ENCODE data around the gene CHST15. TPM values are rescaled to one million over a fixed set of nuclear protein-coding genes. Genes with fewer than 3 reads are reported as not detected.

CHST15 gene
- total and polyA plus RNA-seq, 7 donors = 2.4 to 57.9 (median 29.9) TPM

DNA sequence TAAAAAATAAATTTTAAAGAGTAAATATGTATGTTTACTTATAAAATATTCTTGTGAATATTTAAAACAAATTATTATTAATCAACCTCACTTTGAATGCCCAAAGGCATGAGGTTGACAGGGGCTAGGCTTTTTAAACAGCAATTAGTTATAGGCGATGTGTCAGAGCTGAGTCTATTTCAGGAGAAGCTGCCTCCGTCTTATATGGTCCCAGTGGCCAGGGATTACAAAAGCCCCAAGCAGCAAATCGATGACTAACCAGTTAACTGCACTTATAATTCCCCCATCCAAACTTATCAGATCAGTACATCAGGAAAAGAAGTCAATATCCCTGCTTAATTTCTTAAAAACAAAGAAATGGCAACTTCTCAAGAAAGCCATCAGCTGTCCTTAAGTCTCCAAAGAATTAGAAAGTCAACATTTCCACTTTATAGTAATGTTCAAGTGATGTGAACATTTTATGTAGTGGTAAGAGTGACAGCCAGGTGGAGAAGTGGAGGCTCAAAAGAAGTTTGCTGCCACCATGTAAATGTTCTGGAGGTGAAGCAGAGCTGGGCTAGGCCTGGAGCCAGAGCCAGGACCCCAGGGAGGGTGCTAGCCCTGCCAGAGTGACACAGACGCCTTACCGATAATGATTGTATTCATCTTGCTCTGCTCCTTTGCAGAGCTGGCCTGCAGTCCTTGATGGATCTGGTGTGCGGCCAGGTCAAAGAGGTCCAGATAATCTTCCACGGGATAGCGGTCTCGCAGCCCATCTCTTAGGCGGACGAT lies 51.5 kb downstream of the CHST15 start:
- H3K9me3 ChIP-seq = no peaks in the 10 kb centered on the region
- H3K27ac ChIP-seq = peak overlapping the region in 1 of 4 donors; percentile 72
- intact Hi-C loops (cut with DNase I) = no loop called here
- no peak for DNase-seq
- peaks cover 0 to 68% (median 25%) of the 10 kb centered on the region in 4 donors for H3K36me3 ChIP-seq
- no peaks in the 10 kb centered on the region for H3K27me3 ChIP-seq
- 92 to 93% methylated on average over 11 of the region's 11 CpGs for WGBS, 2 donors
- H3K4me3 ChIP-seq = no peak overlapping the region
- TF ChIP-seq POLR2AphosphoS5 (IDR thresholded peaks at IDR 0.05) (no peak), POLR2A (IDR thresholded peaks at IDR 0.05) (no peak), EP300 (IDR thresholded peaks at IDR 0.05) (no peak)
- TF ChIP-seq, protein P1, sequence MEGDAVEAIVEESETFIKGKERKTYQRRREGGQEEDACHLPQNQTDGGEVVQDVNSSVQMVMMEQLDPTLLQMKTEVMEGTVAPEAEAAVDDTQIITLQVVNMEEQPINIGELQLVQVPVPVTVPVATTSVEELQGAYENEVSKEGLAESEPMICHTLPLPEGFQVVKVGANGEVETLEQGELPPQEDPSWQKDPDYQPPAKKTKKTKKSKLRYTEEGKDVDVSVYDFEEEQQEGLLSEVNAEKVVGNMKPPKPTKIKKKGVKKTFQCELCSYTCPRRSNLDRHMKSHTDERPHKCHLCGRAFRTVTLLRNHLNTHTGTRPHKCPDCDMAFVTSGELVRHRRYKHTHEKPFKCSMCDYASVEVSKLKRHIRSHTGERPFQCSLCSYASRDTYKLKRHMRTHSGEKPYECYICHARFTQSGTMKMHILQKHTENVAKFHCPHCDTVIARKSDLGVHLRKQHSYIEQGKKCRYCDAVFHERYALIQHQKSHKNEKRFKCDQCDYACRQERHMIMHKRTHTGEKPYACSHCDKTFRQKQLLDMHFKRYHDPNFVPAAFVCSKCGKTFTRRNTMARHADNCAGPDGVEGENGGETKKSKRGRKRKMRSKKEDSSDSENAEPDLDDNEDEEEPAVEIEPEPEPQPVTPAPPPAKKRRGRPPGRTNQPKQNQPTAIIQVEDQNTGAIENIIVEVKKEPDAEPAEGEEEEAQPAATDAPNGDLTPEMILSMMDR (IDR thresholded peaks at IDR 0.05) = no peak
- H3K4me1 ChIP-seq = peaks cover 0 to 26% (median 7%) of the 10 kb centered on the region in 4 donors

DNA sequence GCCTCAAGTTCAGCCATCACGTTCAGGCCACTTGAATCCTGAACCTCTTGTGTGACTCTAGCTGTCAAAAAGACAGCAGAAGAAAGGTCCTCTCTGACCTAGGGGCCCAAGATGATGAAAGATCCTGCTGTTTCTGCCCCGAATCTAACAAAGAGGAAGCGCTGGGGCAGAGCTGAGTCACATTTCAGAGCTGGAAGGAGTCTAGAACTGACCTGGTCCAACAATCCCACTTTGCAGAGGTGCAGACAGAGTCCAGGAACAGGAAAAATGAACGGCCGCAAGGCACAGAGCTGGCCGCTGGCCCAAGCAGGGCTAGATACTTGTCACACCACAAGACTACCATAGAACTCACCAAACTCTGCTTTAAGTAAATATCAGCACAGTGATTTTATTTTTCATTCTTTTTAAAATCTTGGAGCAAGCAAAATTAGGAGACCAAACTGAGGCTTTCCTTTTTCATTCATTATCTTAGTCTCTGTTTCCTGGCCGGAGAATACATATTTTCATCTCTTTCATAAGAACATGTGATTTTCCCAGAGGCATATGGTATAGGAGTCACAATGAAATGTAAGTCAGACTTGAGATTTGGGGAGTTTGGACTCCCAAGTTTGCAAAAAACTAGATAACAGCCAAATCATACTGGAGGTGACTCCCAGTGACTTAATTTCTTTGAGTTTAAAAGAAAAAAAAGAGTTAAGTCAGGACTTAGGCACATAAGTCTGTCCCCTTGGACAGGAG lies 52.8 kb downstream of the CHST15 start:
- no peak overlapping the region for H3K4me3 ChIP-seq
- peaks cover 0 to 22% (median 7%) of the 10 kb centered on the region in 4 donors for H3K4me1 ChIP-seq
- H3K27ac ChIP-seq = peak overlapping the region in 3 of 4 donors; percentile 10 to 68 (median 31)
- no peak for TF ChIP-seq EP300 (IDR thresholded peaks at IDR 0.05)
- no peak for TF ChIP-seq POLR2AphosphoS5 (IDR thresholded peaks at IDR 0.05)
- TF ChIP-seq, protein P1 (IDR thresholded peaks at IDR 0.05) = no peak
- no peak for TF ChIP-seq POLR2A (IDR thresholded peaks at IDR 0.05)
- no peak for DNase-seq
- intact Hi-C loops (cut with DNase I) = no loop called here
- H3K36me3 ChIP-seq = peaks cover 6 to 77% (median 26%) of the 10 kb centered on the region in 4 donors
- H3K27me3 ChIP-seq = no peaks in the 10 kb centered on the region
- H3K9me3 ChIP-seq = no peaks in the 10 kb centered on the region
- 82 to 84% methylated on average over 7 of the region's 7 CpGs for WGBS, 2 donors

DNA sequence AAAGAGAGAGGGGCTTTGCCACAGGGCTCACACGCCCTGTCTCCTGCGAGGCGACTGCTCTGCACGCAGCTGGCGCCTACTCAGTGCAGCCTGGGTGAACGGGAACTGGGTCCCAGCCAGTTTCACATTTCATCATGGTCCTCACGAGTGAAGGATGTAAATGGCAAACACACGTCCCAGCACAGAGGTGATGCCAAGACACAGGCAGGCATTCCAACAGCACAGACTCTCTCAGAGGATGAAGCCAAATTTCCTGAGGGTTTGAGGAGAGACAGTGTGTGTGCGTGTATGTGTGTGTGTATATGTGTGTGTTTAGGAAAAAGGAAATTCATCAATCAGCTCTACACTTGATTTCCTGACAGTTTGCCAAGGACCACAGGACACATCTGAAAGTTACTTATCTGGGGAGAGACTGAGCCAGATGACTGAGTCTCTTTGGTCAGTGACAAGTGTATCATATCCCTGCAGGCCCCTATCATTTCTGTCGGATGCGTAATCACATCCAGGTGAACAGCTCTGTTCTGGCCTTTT lies 53.9 kb downstream of the CHST15 start:
- Histone ChIP-seq H3K4me3 (no peak overlapping the region), H3K36me3 (peaks cover 6 to 77% (median 26%) of the 10 kb centered on the region in 4 donors), H3K4me1 (peaks cover 0 to 13% (median 5%) of the 10 kb centered on the region in 4 donors), H3K9me3 (no peaks in the 10 kb centered on the region), H3K27me3 (no peaks in the 10 kb centered on the region), H3K27ac (peak overlapping the region in 2 of 4 donors; percentile 2 to 68)
- intact Hi-C loops (cut with DNase I) = no loop called here
- DNase-seq = no peak
- WGBS, 2 donors = 77 to 82% methylated on average over 11 of the region's 11 CpGs
- TF ChIP-seq POLR2AphosphoS5 (IDR thresholded peaks at IDR 0.05) (no peak), POLR2A (IDR thresholded peaks at IDR 0.05) (no peak), EP300 (IDR thresholded peaks at IDR 0.05) (no peak)
- TF ChIP-seq, protein P1 (IDR thresholded peaks at IDR 0.05) = no peak

DNA sequence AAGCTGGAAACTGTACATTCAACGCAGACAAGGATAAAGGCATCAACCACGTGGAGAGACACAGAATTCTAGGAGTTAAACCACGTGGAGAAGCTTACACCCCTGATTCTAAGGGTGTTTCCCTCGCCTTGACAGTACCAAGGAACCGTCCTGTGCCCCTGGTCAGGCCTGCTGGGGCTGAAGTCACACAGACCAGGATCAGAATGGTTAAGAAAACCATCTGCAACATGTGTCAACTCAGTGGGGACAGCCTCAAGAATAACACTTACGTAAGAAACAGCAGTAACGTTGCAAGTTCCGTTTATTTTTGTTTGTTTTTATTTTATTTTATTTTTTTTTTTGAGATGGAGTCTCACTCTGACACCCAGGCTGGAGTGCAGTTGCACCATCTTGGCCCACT lies 55.6 kb downstream of the CHST15 start:
- WGBS, 2 donors = 55 to 78% methylated on average over 8 of the region's 8 CpGs
- intact Hi-C loops (cut with DNase I) = no loop called here
- H3K4me1 ChIP-seq = peaks cover 0 to 19% (median 17%) of the 10 kb centered on the region in 4 donors
- no peaks in the 10 kb centered on the region for H3K9me3 ChIP-seq
- peaks cover 6 to 67% (median 23%) of the 10 kb centered on the region in 4 donors for H3K36me3 ChIP-seq
- TF ChIP-seq, protein P1 (IDR thresholded peaks at IDR 0.05) = no peak
- no peak overlapping the region for H3K4me3 ChIP-seq
- no peaks in the 10 kb centered on the region for H3K27me3 ChIP-seq
- H3K27ac ChIP-seq = peak overlapping the region in 1 of 4 donors; percentile 9
- DNase-seq = no peak

Measured in sigmoid colon (tissue), 7 donors.